ENCODE data around the gene OR6B2.

- TF ChIP-seq CTCF (conservative IDR thresholded peaks at IDR 0.05; ENCODE audit: low read length) = peak; percentile 65
- TF ChIP-seq EZH2phosphoT487 (IDR thresholded peaks at IDR 0.05; ENCODE audit: borderline replicate concordance, low read depth, low read length) = no peak
These were observed 16.9 kb downstream of the OR6B2 start for GRCh38 chr2:240013343-240013742.

Measured in OCI-LY7 (cell line).